ENCODE measurements around the gene ID1. TPM values are rescaled to one million over a fixed set of nuclear protein-coding genes. Genes with fewer than 3 reads are reported as not detected.
"Not testable (repeated sequence)": the region's sequence is repeated elsewhere in the genome, so short reads cannot be mapped to it uniquely, and the experiment has no call there.

ID1 gene
- total RNA-seq, 1 donor, result 82.5 TPM

- H2AFZ ChIP-seq (ENCODE audit: low read length), result no peak overlapping the region
- no peak overlapping the region for H3K27ac ChIP-seq (ENCODE audit: low read depth, low read length)
- no peaks in the 10 kb centered on the region for H3K9me3 ChIP-seq (ENCODE audit: low read depth, low read length)
- peaks cover 19% of the 10 kb centered on the region for H3K27me3 ChIP-seq (ENCODE audit: insufficient read depth, low read length)
- DNase-seq (ENCODE audit: insufficient read length, low spot score, missing footprints), result no peak
- no peak overlapping the region for H3K4me2 ChIP-seq (ENCODE audit: insufficient read depth, low read length)
- no peak overlapping the region for H3K4me3 ChIP-seq (ENCODE audit: insufficient read depth, low read length)
- H4K20me1 ChIP-seq (ENCODE audit: insufficient read depth, low read length), result no peaks in the 10 kb centered on the region
- H3K79me2 ChIP-seq (ENCODE audit: insufficient read depth, low read length), result no peaks in the 10 kb centered on the region
- TF ChIP-seq CTCF (IDR thresholded peaks at IDR 0.05; ENCODE audit: extremely low read depth, low read depth, low read length), result no peak
- H3K4me1 ChIP-seq (ENCODE audit: insufficient read depth, low read length), result no peaks in the 10 kb centered on the region
- H3K36me3 ChIP-seq (ENCODE audit: insufficient read depth, low read length), result no peaks in the 10 kb centered on the region
Measured at GRCh38 chr20:31642837-31643236, 37.7 kb downstream of the ID1 start.

DNA sequence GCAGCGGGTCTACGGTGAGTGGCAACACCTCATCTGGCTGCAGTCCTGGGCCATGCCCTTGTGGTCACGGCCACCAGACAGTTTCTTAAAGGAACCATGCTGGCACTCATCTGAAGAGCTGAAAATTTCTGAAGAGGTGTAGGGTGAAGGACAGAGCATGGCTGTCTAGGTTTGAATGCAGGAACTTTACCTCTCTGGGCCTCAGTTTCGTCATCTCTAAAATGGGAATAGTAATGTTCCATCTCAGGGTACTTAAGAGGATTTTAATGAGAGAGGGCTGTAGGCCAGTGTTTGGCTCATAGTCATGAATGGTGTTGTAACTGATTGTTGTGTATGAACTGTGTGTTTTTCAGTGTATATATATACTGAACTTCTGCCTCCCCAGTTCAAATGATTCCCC is 38.4 kb downstream of the ID1 start:
- Histone ChIP-seq H3K27me3 (ENCODE audit: insufficient read depth, low read length) (peaks cover 12% of the 10 kb centered on the region), H3K4me1 (ENCODE audit: insufficient read depth, low read length) (no peaks in the 10 kb centered on the region)

DNA sequence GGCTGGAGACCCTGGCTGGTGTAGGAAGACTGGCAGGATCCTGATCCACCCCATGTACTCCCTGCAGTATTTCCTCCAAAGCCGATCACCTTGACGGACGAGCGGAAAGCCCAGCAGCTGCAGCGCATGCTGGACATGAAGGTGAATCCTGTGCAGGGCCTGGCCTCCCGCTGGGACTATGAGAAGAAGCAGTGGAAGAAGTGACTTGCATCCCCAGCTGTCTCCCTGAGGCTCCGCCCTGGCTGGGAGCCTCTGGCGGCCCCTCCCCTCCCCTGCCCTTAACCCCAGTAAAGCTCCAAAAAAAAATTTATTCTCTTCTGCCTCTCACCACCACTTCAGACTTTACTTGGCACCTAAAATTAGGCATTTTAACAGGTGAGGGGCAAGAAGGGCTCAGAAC is 39.6 kb downstream of the ID1 start:
- DNase-seq (ENCODE audit: insufficient read length, low spot score, missing footprints), result no peak
- Histone ChIP-seq H3K27me3 (ENCODE audit: insufficient read depth, low read length) (peaks cover 10% of the 10 kb centered on the region), H3K9me3 (ENCODE audit: low read depth, low read length) (no peaks in the 10 kb centered on the region), H2AFZ (ENCODE audit: low read length) (no peak overlapping the region), H3K4me3 (ENCODE audit: insufficient read depth, low read length) (no peak overlapping the region), H3K4me1 (ENCODE audit: insufficient read depth, low read length) (no peaks in the 10 kb centered on the region), H4K20me1 (ENCODE audit: insufficient read depth, low read length) (no peaks in the 10 kb centered on the region), H3K79me2 (ENCODE audit: insufficient read depth, low read length) (no peaks in the 10 kb centered on the region), H3K4me2 (ENCODE audit: insufficient read depth, low read length) (no peak overlapping the region), H3K27ac (ENCODE audit: low read depth, low read length) (no peak overlapping the region), H3K36me3 (ENCODE audit: insufficient read depth, low read length) (no peaks in the 10 kb centered on the region)
- no peak for TF ChIP-seq CTCF (IDR thresholded peaks at IDR 0.05; ENCODE audit: extremely low read depth, low read depth, low read length)

More for the DNA sequence above, 38.4 kb downstream of the ID1 start:
- Histone ChIP-seq H4K20me1 (ENCODE audit: insufficient read depth, low read length) (no peaks in the 10 kb centered on the region), H3K79me2 (ENCODE audit: insufficient read depth, low read length) (no peaks in the 10 kb centered on the region), H3K36me3 (ENCODE audit: insufficient read depth, low read length) (no peaks in the 10 kb centered on the region), H3K4me2 (ENCODE audit: insufficient read depth, low read length) (no peak overlapping the region), H3K4me3 (ENCODE audit: insufficient read depth, low read length) (no peak overlapping the region), H3K9me3 (ENCODE audit: low read depth, low read length) (no peaks in the 10 kb centered on the region), H3K27ac (ENCODE audit: low read depth, low read length) (no peak overlapping the region), H2AFZ (ENCODE audit: low read length) (no peak overlapping the region)
- no peak for DNase-seq (ENCODE audit: insufficient read length, low spot score, missing footprints)
- no peak for TF ChIP-seq CTCF (IDR thresholded peaks at IDR 0.05; ENCODE audit: extremely low read depth, low read depth, low read length)

DNA sequence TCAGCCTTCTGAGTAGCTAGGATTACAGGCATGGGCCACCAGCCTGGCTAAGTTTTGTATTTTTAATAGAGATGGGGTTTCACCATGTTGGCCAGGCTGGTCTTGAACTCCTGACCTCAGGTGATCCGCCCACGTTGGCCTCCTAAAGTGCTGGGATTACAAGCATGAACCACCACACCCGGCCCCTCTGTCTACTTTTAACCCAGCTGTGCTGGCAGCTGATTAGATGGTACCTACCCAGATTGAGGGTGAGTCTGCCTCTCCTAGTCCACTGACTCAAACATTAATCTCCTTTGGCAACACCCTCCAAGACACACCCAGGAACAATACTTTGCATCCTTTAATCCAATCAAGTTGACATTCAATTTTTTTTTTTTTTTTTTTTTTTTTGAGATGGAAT is 43.0 kb downstream of the ID1 start:
- not testable (repeated sequence) for H3K79me2 ChIP-seq (ENCODE audit: insufficient read depth, low read length); H4K20me1 ChIP-seq (ENCODE audit: insufficient read depth, low read length); H3K4me1 ChIP-seq (ENCODE audit: insufficient read depth, low read length); DNase-seq (ENCODE audit: insufficient read length, low spot score, missing footprints); H3K36me3 ChIP-seq (ENCODE audit: insufficient read depth, low read length); H3K9me3 ChIP-seq (ENCODE audit: low read depth, low read length); H3K27ac ChIP-seq (ENCODE audit: low read depth, low read length); H3K4me3 ChIP-seq (ENCODE audit: insufficient read depth, low read length); H2AFZ ChIP-seq (ENCODE audit: low read length); H3K27me3 ChIP-seq (ENCODE audit: insufficient read depth, low read length); H3K4me2 ChIP-seq (ENCODE audit: insufficient read depth, low read length)
